Epithelial cell of esophagus (primary cell): ENCODE measurements around the gene DEPDC5.

Source experiments
- DNase-seq: peaks from one replicate; pipeline ENCODE4 v3.0.0; 2010; ENCODE audit warnings: low read depth
- H3K4me3 ChIP-seq: 2 replicates; pipeline ENCODE4 v1.5.1; 2011; ENCODE audit warnings: mild to moderate bottlenecking, low read length, control low read depth
- CTCF ChIP-seq: IDR thresholded peaks from 2 replicates; pipeline ENCODE4 v1.5.1; 2011; ENCODE audit warnings: low read depth, mild to moderate bottlenecking, low read length, control low read depth, inconsistent platforms; ENCODE audit not compliant: insufficient read depth; ENCODE audit errors: missing control alignments

The DEPDC5 gene

GRCh38 chr22:31915586-31915985 lies 161.8 kb downstream of the DEPDC5 start:
- no peak for TF ChIP-seq CTCF
- no peak overlapping the region for H3K4me3 ChIP-seq
- no peak for DNase-seq

GRCh38 chr22:31917227-31917921 lies 163.6 kb downstream of the DEPDC5 start:
- DNase-seq, result no peak
- TF ChIP-seq CTCF, result no peak

GRCh38 chr22:31919730-31920129 lies 165.9 kb downstream of the DEPDC5 start:
- TF ChIP-seq CTCF, result no peak
- DNase-seq, result no peak
- no peak overlapping the region for H3K4me3 ChIP-seq

More at GRCh38 chr22:31917227-31917921, 163.6 kb downstream of the DEPDC5 start:
- H3K4me3 ChIP-seq, result no peak overlapping the region

- H3K4me3 ChIP-seq, result no peak overlapping the region
- no peak for DNase-seq
- no peak for TF ChIP-seq CTCF
These were observed 166.5 kb downstream of the DEPDC5 start for GRCh38 chr22:31920306-31920705.

DNA sequence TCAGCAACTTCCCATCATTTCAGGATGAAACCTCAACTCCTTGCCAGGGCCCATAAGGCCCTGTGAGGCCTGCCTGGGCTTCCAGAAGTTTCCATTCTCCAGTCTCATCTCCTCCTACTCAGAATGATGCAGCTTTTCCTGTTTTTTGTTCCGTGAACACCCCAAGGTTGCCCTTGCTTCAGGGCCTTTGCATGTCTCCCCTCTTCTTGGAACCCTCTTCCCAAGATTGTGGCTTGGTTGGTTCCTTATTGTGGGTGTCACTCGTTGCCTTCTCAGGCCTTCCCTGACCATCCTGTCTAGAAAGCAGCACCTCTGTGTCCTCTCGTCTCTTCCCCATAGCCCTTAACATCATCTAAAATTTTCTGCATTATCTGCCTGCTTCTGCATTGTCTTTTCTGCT lies 167.3 kb downstream of the DEPDC5 start:
- no peak overlapping the region for H3K4me3 ChIP-seq
- no peak for TF ChIP-seq CTCF
- DNase-seq, result no peak

GRCh38 chr22:31922534-31922933 lies 168.7 kb downstream of the DEPDC5 start:
- peak; percentile 15 for DNase-seq
- H3K4me3 ChIP-seq, result no peak overlapping the region
- no peak for TF ChIP-seq CTCF

DNA sequence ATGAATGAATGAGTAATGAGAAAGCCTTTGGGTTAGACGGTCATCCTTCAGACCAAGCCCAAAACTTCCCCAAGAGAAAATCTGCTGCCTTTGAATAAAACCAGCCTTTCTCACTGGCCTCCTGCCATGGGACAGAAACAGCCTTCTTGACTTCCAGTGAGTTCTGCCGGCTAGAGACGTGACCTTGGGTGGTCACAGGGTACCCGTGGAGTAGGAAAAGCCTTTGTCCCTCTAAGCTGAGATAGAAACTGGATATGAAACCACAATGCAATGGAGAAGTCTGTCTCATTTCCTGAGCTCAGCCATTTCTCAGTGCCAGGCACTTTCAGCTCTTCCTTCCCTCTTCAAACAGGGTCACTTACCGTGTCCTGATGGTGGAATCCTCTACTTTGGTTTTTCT lies 169.3 kb downstream of the DEPDC5 start:
- DNase-seq, result no peak
- no peak for TF ChIP-seq CTCF
- H3K4me3 ChIP-seq, result no peak overlapping the region
